ENCODE data around the gene MPZL1. TPM values are rescaled to one million over a fixed set of nuclear protein-coding genes. Genes with fewer than 3 reads are reported as not detected.

Gene MPZL1
- polyA plus RNA-seq, 3 donors: 23.1 to 63.6 (median 61.8) TPM

GRCh38 chr1:167748906-167749305, 27.1 kb downstream of the MPZL1 start:
- Histone ChIP-seq H3K36me3 (replicated peaks in 1 of 2; ENCODE audit: control insufficient read depth in 1 of 2, insufficient read depth in 2 of 2, low read length in 2 of 2) (no peaks in the 10 kb centered on the region), H3K4me3 (replicated peaks in 1 of 3; ENCODE audit: low read depth in 2 of 3, low read length in 3 of 3) (no peak overlapping the region), H3K27ac (ENCODE audit: low read depth in 1 of 2, low read length in 2 of 2) (no peak overlapping the region), H4K20me1 (ENCODE audit: insufficient read depth, low read length) (peaks cover 32% of the 10 kb centered on the region), H3K4me1 (ENCODE audit: control insufficient read depth in 1 of 2, insufficient read depth in 2 of 2, low read length in 2 of 2) (peaks cover 18% of the 10 kb centered on the region in 2 donors), H3K4me2 (replicated peaks; ENCODE audit: extremely low read depth, low read length, poor library complexity, severe bottlenecking) (no peak overlapping the region), H3K9me3 (replicated peaks in 1 of 2; ENCODE audit: control insufficient read depth in 1 of 2, insufficient read depth in 1 of 2, low read length in 2 of 2) (no peaks in the 10 kb centered on the region), H3K27me3 (ENCODE audit: control insufficient read depth in 2 of 2, insufficient read depth in 2 of 2, low read length in 2 of 2) (no peaks in the 10 kb centered on the region), H3K79me2 (ENCODE audit: insufficient read depth, low read length) (peaks cover 28% of the 10 kb centered on the region), H3K9ac (ENCODE audit: insufficient read depth, low read length, poor library complexity, severe bottlenecking) (no peak overlapping the region), H2AFZ (ENCODE audit: insufficient read depth, low read depth, low read length, poor library complexity, severe bottlenecking) (no peak overlapping the region)
- Mint-ChIP-seq H3K4me3 (no peak overlapping the region), H3K36me3 (peaks cover 2 to 5% of the 10 kb centered on the region in 2 donors), H3K4me1 (peaks cover 42% of the 10 kb centered on the region), H3K27me3 (ENCODE audit: low read depth in 3 of 3) (peaks cover 0 to 3% (median 0%) of the 10 kb centered on the region in 3 donors), H3K9me3 (no peaks in the 10 kb centered on the region), H3K27ac (no peak overlapping the region)
- no peak for TF ChIP-seq CTCF (IDR thresholded peaks at IDR 0.05)
- intact Hi-C loops (cut with micrococcal nuclease): no loop called here
- no peak for DNase-seq

DNA sequence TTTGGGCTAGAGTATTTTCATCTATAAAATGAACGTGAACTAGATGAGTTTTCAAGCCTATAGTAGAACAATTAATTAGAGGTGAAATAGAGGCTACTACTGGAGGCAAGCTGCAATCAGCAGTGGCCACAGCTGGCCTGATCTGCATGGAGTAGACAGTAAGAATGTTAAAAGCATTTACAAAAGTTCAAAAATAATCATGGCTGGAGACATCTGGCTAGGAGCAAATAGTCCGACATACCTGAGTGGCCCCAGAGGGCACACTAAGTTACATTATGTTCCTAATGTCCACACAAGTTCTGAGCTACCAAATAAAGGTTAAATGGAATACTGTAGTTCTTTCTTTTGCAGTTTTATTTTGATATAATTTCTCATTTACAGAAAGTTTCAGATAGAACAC, 28.0 kb downstream of the MPZL1 start:
- Histone ChIP-seq H3K36me3 (replicated peaks in 1 of 2; ENCODE audit: control insufficient read depth in 1 of 2, insufficient read depth in 2 of 2, low read length in 2 of 2) (no peaks in the 10 kb centered on the region), H3K4me1 (ENCODE audit: control insufficient read depth in 1 of 2, insufficient read depth in 2 of 2, low read length in 2 of 2) (peaks cover 18 to 20% of the 10 kb centered on the region in 2 donors), H3K4me3 (replicated peaks in 1 of 3; ENCODE audit: low read depth in 2 of 3, low read length in 3 of 3) (no peak overlapping the region), H3K79me2 (ENCODE audit: insufficient read depth, low read length) (peaks cover 36% of the 10 kb centered on the region), H3K27me3 (ENCODE audit: control insufficient read depth in 2 of 2, insufficient read depth in 2 of 2, low read length in 2 of 2) (no peaks in the 10 kb centered on the region), H3K27ac (ENCODE audit: low read depth in 1 of 2, low read length in 2 of 2) (no peak overlapping the region), H4K20me1 (ENCODE audit: insufficient read depth, low read length) (peaks cover 37% of the 10 kb centered on the region), H3K9me3 (replicated peaks in 1 of 2; ENCODE audit: control insufficient read depth in 1 of 2, insufficient read depth in 1 of 2, low read length in 2 of 2) (no peaks in the 10 kb centered on the region), H2AFZ (ENCODE audit: insufficient read depth, low read depth, low read length, poor library complexity, severe bottlenecking) (no peak overlapping the region), H3K4me2 (replicated peaks; ENCODE audit: extremely low read depth, low read length, poor library complexity, severe bottlenecking) (no peak overlapping the region), H3K9ac (ENCODE audit: insufficient read depth, low read length, poor library complexity, severe bottlenecking) (no peak overlapping the region)
- Mint-ChIP-seq H3K36me3 (peaks cover 2 to 3% of the 10 kb centered on the region in 2 donors), H3K4me1 (peaks cover 44% of the 10 kb centered on the region), H3K27me3 (ENCODE audit: low read depth in 3 of 3) (peaks cover 0 to 3% (median 0%) of the 10 kb centered on the region in 3 donors), H3K27ac (no peak overlapping the region), H3K4me3 (no peak overlapping the region), H3K9me3 (no peaks in the 10 kb centered on the region)
- no peak for TF ChIP-seq CTCF (IDR thresholded peaks at IDR 0.05)
- intact Hi-C loops (cut with micrococcal nuclease): no loop called here
- no CpG with 5 or more reads among the region's 2 CpGs for WGBS (ENCODE audit: insufficient coverage)
- no peak for DNase-seq
